Upper lobe of left lung (tissue), 6 donors: ENCODE measurements around the gene FAAH. TPM values are rescaled to one million over a fixed set of nuclear protein-coding genes. Genes with fewer than 3 reads are reported as not detected.
"Not testable (repeated sequence)": the region's sequence is repeated elsewhere in the genome, so short reads cannot be mapped to it uniquely, and the experiment has no call there.

ENCODE experiments used
- ATAC-seq, 2 donors: fragments of 200-7000 bp; cut with Tn5 transposase; one replicate each; pipeline ENCODE4 v1.9.1; 2022; ENCODE audit warnings: mild to moderate bottlenecking in 2 of 2, moderate library complexity in 2 of 2; ENCODE audit not compliant: low FRiP score in 2 of 2
- DNase-seq, 2 donors: peaks; one replicate each; pipeline ENCODE4 v3.0.0-alpha.2; 2019 to 2020
- H3K27ac ChIP-seq, 4 donors: fragments of 200-600 bp; sonication (generic); one replicate each; pipeline ENCODE4 v1.5.1; 2016 to 2019
- H3K27me3 ChIP-seq, 4 donors: fragments of 200-600 bp; sonication (generic); one replicate each; pipeline ENCODE4 v1.5.1; 2017 to 2019
- H3K36me3 ChIP-seq, 4 donors: fragments of 200-600 bp; sonication (generic); one replicate each; pipeline ENCODE4 v1.5.1; 2016 to 2019
- H3K4me1 ChIP-seq, 4 donors: fragments of 200-600 bp; sonication (generic); one replicate each; pipeline ENCODE4 v1.5.1; 2018 to 2019
- H3K4me3 ChIP-seq, 4 donors: fragments of 200-600 bp; sonication (generic); one replicate each; pipeline ENCODE4 v1.5.1; 2017 to 2019; ENCODE audit warnings: mild to moderate bottlenecking in 2 of 4, moderate library complexity in 1 of 4
- H3K9me3 ChIP-seq, 4 donors: fragments of 200-600 bp; sonication (generic); one replicate each; pipeline ENCODE4 v1.5.1; 2018 to 2019
- EP300 ChIP-seq, 4 donors: sonication (generic); formaldehyde crosslinking; IDR thresholded peaks; one replicate each; pipeline ENCODE4 v1.5.1; 2017; ENCODE audit warnings: antibody characterized with exemption in 4 of 4, control low read depth in 2 of 4
- POLR2A ChIP-seq, 4 donors: fragments of 450-650 bp; IDR thresholded peaks; one replicate each; pipeline ENCODE4 v1.5.1; 2016 to 2017; ENCODE audit warnings: antibody characterized with exemption in 4 of 4, mild to moderate bottlenecking in 2 of 4
- POLR2AphosphoS5 ChIP-seq, 2 donors: sonication (generic); formaldehyde crosslinking; IDR thresholded peaks; one replicate each; pipeline ENCODE4 v1.5.1; 2017; ENCODE audit warnings: antibody characterized with exemption in 2 of 2
- WGBS, 2 donors: methylation state at CpG; one replicate each; pipeline ENCODE4 v1.1.5; 2017 to 2018; 5-methylcytosine and 5-hydroxymethylcytosine counted together
- total RNA-seq, 6 donors: library from RNA; depleted of rRNA in 4 of 6; stranded (reverse); fragments of >200 nt in 4 of 6; gene quantifications; one replicate each; pipeline versions ENCODE4 v1.1.0 to v1.2.1, GENCODE V29; 2016 to 2021
- TF ChIP-seq, protein P1 (sequence below), 6 experiments: fragments of 450-650 bp in 4 of 6; fragments of 200-600 bp in 2 of 6; sonication (generic) in 2 of 6; IDR thresholded peaks; one replicate each; pipeline ENCODE4 v1.5.1; 2016 to 2019; ENCODE audit warnings: antibody characterized with exemption in 6 of 6
- donor health status: DM: no; HTN: no; CAD: no; lungs with moderate emphysema.
- donor health status: DM: no; HTN: yes; CAD: no; lungs with severe emphysema.

The FAAH gene
- 10 to 100 TPM; 34.1 to 67.1 (median 46.8) TPM for total RNA-seq

- Histone ChIP-seq H3K9me3 (peaks cover 0 to 6% (median 2%) of the 10 kb centered on the region in 4 donors), H3K4me3 (peak within 1 kb of the TSS; percentile 22 to 71 (median 58)), H3K4me1 (peaks cover 8 to 23% (median 14%) of the 10 kb centered on the region in 4 donors), H3K27ac (peak within 1 kb of the TSS in 3 of 4 donors; percentile 61 to 77 (median 62)), H3K36me3 (no peaks in the 10 kb centered on the region), H3K27me3 (no peaks in the 10 kb centered on the region)
- peak; percentile 75 to 96 for DNase-seq
- peak; percentile 88 to 93 for ATAC-seq
- TF ChIP-seq POLR2A (IDR thresholded peaks at IDR 0.05) (peak in 2 of 4 donors; percentile 40 to 68), POLR2AphosphoS5 (IDR thresholded peaks at IDR 0.05) (peak in 1 of 2 donors; percentile 67), EP300 (IDR thresholded peaks at IDR 0.05) (no peak)
- TF ChIP-seq, protein P1, sequence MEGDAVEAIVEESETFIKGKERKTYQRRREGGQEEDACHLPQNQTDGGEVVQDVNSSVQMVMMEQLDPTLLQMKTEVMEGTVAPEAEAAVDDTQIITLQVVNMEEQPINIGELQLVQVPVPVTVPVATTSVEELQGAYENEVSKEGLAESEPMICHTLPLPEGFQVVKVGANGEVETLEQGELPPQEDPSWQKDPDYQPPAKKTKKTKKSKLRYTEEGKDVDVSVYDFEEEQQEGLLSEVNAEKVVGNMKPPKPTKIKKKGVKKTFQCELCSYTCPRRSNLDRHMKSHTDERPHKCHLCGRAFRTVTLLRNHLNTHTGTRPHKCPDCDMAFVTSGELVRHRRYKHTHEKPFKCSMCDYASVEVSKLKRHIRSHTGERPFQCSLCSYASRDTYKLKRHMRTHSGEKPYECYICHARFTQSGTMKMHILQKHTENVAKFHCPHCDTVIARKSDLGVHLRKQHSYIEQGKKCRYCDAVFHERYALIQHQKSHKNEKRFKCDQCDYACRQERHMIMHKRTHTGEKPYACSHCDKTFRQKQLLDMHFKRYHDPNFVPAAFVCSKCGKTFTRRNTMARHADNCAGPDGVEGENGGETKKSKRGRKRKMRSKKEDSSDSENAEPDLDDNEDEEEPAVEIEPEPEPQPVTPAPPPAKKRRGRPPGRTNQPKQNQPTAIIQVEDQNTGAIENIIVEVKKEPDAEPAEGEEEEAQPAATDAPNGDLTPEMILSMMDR (IDR thresholded peaks at IDR 0.05): peak in 2 of 6 experiments; percentile 20 to 27
- WGBS, 2 donors: 5 to 15% methylated on average over 13 to 14 of the region's 75 CpGs
These were observed at the start of gene FAAH for GRCh38 chr1:46394108-46394871. Gene FAAH (plus strand): TSS chr1:46394317. CDS start chr1:46394349, 32 bp downstream.

- H3K4me3 ChIP-seq: no peak overlapping the region
- peaks cover 8 to 19% (median 16%) of the 10 kb centered on the region in 4 donors for H3K4me1 ChIP-seq
- 90 to 92% methylated on average over 2 to 3 of the region's 3 CpGs for WGBS, 2 donors
- H3K27me3 ChIP-seq: no peaks in the 10 kb centered on the region
- H3K9me3 ChIP-seq: no peaks in the 10 kb centered on the region
- TF ChIP-seq EP300 (IDR thresholded peaks at IDR 0.05) (no peak), POLR2AphosphoS5 (IDR thresholded peaks at IDR 0.05) (no peak), POLR2A (IDR thresholded peaks at IDR 0.05) (no peak)
- TF ChIP-seq, protein P1 (IDR thresholded peaks at IDR 0.05): no peak
- DNase-seq (no peak), ATAC-seq (no peak)
- H3K36me3 ChIP-seq: peaks cover 2 to 53% (median 26%) of the 10 kb centered on the region in 4 donors
- no peak overlapping the region for H3K27ac ChIP-seq
These were observed 49.6 kb upstream of the FAAH start for GRCh38 chr1:46344481-46344880.

GRCh38 chr1:46345281-46345680 lies 48.8 kb upstream of the FAAH start:
- Histone ChIP-seq H3K27ac (no peak overlapping the region), H3K36me3 (peaks cover 4 to 61% (median 31%) of the 10 kb centered on the region in 4 donors), H3K27me3 (no peaks in the 10 kb centered on the region), H3K4me1 (peaks cover 8 to 19% (median 15%) of the 10 kb centered on the region in 4 donors), H3K4me3 (no peak overlapping the region), H3K9me3 (no peaks in the 10 kb centered on the region)
- DNase-seq: no peak
- ATAC-seq: no peak
- TF ChIP-seq, protein P1 (IDR thresholded peaks at IDR 0.05): no peak
- no peak for TF ChIP-seq EP300 (IDR thresholded peaks at IDR 0.05)
- TF ChIP-seq POLR2A (IDR thresholded peaks at IDR 0.05): no peak
- no peak for TF ChIP-seq POLR2AphosphoS5 (IDR thresholded peaks at IDR 0.05)

- Histone ChIP-seq H3K36me3 (peaks cover 16 to 86% (median 55%) of the 10 kb centered on the region in 4 donors), H3K9me3 (no peaks in the 10 kb centered on the region), H3K27ac (no peak overlapping the region), H3K27me3 (no peaks in the 10 kb centered on the region), H3K4me3 (no peak overlapping the region), H3K4me1 (peaks cover 0 to 7% (median 5%) of the 10 kb centered on the region in 4 donors)
- no peak for ATAC-seq
- DNase-seq: no peak
- no peak for TF ChIP-seq POLR2AphosphoS5 (IDR thresholded peaks at IDR 0.05)
- TF ChIP-seq, protein P1 (IDR thresholded peaks at IDR 0.05): no peak
- TF ChIP-seq POLR2A (IDR thresholded peaks at IDR 0.05): no peak
- TF ChIP-seq EP300 (IDR thresholded peaks at IDR 0.05): no peak
- WGBS, 2 donors: 78 to 95% methylated on average over 2 of the region's 2 CpGs
These were observed 41.8 kb upstream of the FAAH start for GRCh38 chr1:46352363-46352762.

GRCh38 chr1:46355920-46356319 lies 38.2 kb upstream of the FAAH start:
- not testable (repeated sequence) for H3K27me3 ChIP-seq, H3K9me3 ChIP-seq, H3K4me1 ChIP-seq, H3K27ac ChIP-seq, ATAC-seq, H3K4me3 ChIP-seq, DNase-seq
- H3K36me3 ChIP-seq: peaks cover 12 to 90% (median 68%) of the 10 kb centered on the region in 4 donors
- 85 to 99% methylated on average over 5 of the region's 5 CpGs for WGBS, 2 donors
